HEK293 (cell line): ENCODE data around the gene CBR1.
A peak's percentile ranks its signal among the peaks of the same experiment; 100 is the strongest.
"Not testable (repeated sequence)": the region's sequence is repeated elsewhere in the genome, so short reads cannot be mapped to it uniquely, and the experiment has no call there.

ENCODE experiments used
- CTCF ChIA-PET: fragments of 350-600 bp; formaldehyde crosslinking; extraction: SDS; loops from one replicate; lab custom pipeline; 2021; ENCODE audit warnings: antibody characterized with exemption; lab: Yijun Ruan, JAX
- POLR2A ChIA-PET: fragments of 300-600 bp; formaldehyde crosslinking; extraction: SDS; loops from one replicate; lab custom pipeline; 2020; ENCODE audit warnings: antibody characterized with exemption, inconsistent platforms; lab: Yijun Ruan, JAX
- H3K27ac ChIP-seq: fragments of 200-500 bp; sonication (Bioruptor generic); 2 replicates; pipeline ENCODE4 v1.5.1; 2014; ENCODE audit warnings: low read depth, low read length, control low read depth, inconsistent platforms; ENCODE audit errors: extremely low read depth
- H3K36me3 ChIP-seq, 2 experiments: fragments of 200-500 bp in 1 of 2; sonication (Bioruptor generic) in 1 of 2; 1 replicate in 1 of 2; 2 replicates in 1 of 2; pipeline ENCODE4 v1.5.1; 2014 to 2017; ENCODE audit warnings: inconsistent platforms in 2 of 2, low read length in 2 of 2; ENCODE audit not compliant: control insufficient read depth in 2 of 2, insufficient read depth in 1 of 2
- H3K4me1 ChIP-seq: fragments of 200-500 bp; sonication (Bioruptor generic); 2 replicates; pipeline ENCODE4 v1.5.1; 2014; ENCODE audit warnings: mild to moderate bottlenecking, low read length, inconsistent platforms; ENCODE audit not compliant: control insufficient read depth, insufficient read depth
- H3K4me3 ChIP-seq: 2 replicates; pipeline ENCODE4 v1.5.1; 2011; ENCODE audit warnings: low read depth, mild to moderate bottlenecking, control low read depth, low read length, moderate library complexity
- H3K9me3 ChIP-seq: fragments of 200-500 bp; sonication (Bioruptor generic); 2 replicates; pipeline ENCODE4 v1.5.1; 2014; ENCODE audit warnings: low read depth, low read length, inconsistent platforms; ENCODE audit not compliant: control insufficient read depth, insufficient read depth
- BCL11A ChIP-seq: fragments of 450-650 bp; formaldehyde crosslinking; IDR thresholded peaks from 2 replicates; pipeline ENCODE4 v1.5.1; 2016; ENCODE audit warnings: low read depth, missing biosample characterization, missing genetic modification characterization
- GLIS1 ChIP-seq: fragments of 450-650 bp; formaldehyde crosslinking; IDR thresholded peaks from 2 replicates; pipeline ENCODE4 v1.5.1; 2016; ENCODE audit warnings: missing biosample characterization, missing genetic modification characterization
- KLF8 ChIP-seq: fragments of 450-650 bp; formaldehyde crosslinking; IDR thresholded peaks from 2 replicates; pipeline ENCODE4 v1.5.1; 2016; ENCODE audit warnings: missing biosample characterization, missing genetic modification characterization
- ZFP3 ChIP-seq: fragments of 450-650 bp; formaldehyde crosslinking; IDR thresholded peaks from 2 replicates; pipeline ENCODE4 v1.5.1; 2016; ENCODE audit warnings: low read depth, missing biosample characterization, missing genetic modification characterization
- ZNF169 ChIP-seq: fragments of 450-650 bp; formaldehyde crosslinking; IDR thresholded peaks from 2 replicates; pipeline ENCODE4 v1.5.1; 2016; ENCODE audit warnings: missing biosample characterization, missing genetic modification characterization
- ZNF175 ChIP-seq: fragments of 450-650 bp; formaldehyde crosslinking; IDR thresholded peaks from 2 replicates; pipeline ENCODE4 v1.5.1; 2016; ENCODE audit warnings: missing biosample characterization, missing genetic modification characterization
- ZNF302 ChIP-seq: fragments of 450-650 bp; formaldehyde crosslinking; IDR thresholded peaks from 2 replicates; pipeline ENCODE4 v1.5.1; 2016; ENCODE audit warnings: missing biosample characterization, missing genetic modification characterization, low read depth
- ZNF335 ChIP-seq: fragments of 450-650 bp; formaldehyde crosslinking; conservative IDR thresholded peaks from 2 replicates; pipeline ENCODE4 v1.5.1; 2016; ENCODE audit warnings: missing biosample characterization, missing genetic modification characterization
- ZNF362 ChIP-seq: fragments of 450-650 bp; formaldehyde crosslinking; IDR thresholded peaks from 2 replicates; pipeline ENCODE4 v1.5.1; 2016; ENCODE audit warnings: missing biosample characterization, missing genetic modification characterization
- ZNF394 ChIP-seq: fragments of 450-650 bp; formaldehyde crosslinking; IDR thresholded peaks from 2 replicates; pipeline ENCODE4 v1.5.1; 2016; ENCODE audit warnings: missing biosample characterization, missing genetic modification characterization, mild to moderate bottlenecking, moderate library complexity, borderline replicate concordance
- ZNF423 ChIP-seq: fragments of 450-650 bp; formaldehyde crosslinking; IDR thresholded peaks from 2 replicates; pipeline ENCODE4 v1.5.1; 2016; ENCODE audit warnings: missing biosample characterization, missing genetic modification characterization
- ZNF513 ChIP-seq: fragments of 450-650 bp; IDR thresholded peaks from 2 replicates; pipeline ENCODE4 v1.5.1; 2018; ENCODE audit warnings: missing biosample characterization, missing genetic modification characterization
- ZNF544 ChIP-seq: fragments of 450-650 bp; formaldehyde crosslinking; IDR thresholded peaks from 2 replicates; pipeline ENCODE4 v1.5.0; 2017; ENCODE audit warnings: missing biosample characterization, missing genetic modification characterization
- ZNF558 ChIP-seq: fragments of 450-650 bp; formaldehyde crosslinking; IDR thresholded peaks from 2 replicates; pipeline ENCODE4 v1.5.1; 2016; ENCODE audit warnings: missing biosample characterization, missing genetic modification characterization
- ZNF571 ChIP-seq: fragments of 450-650 bp; formaldehyde crosslinking; IDR thresholded peaks from 2 replicates; pipeline ENCODE4 v1.5.0; 2017; ENCODE audit warnings: missing biosample characterization, missing genetic modification characterization
- ZNF629 ChIP-seq: fragments of 450-650 bp; formaldehyde crosslinking; IDR thresholded peaks from 2 replicates; pipeline ENCODE4 v1.5.1; 2017; ENCODE audit warnings: missing biosample characterization, missing genetic modification characterization
- ZNF837 ChIP-seq: fragments of 450-650 bp; formaldehyde crosslinking; IDR thresholded peaks from 2 replicates; pipeline ENCODE4 v1.5.1; 2016; ENCODE audit warnings: missing biosample characterization, missing genetic modification characterization
- ZSCAN18 ChIP-seq: fragments of 450-650 bp; formaldehyde crosslinking; IDR thresholded peaks from 2 replicates; pipeline ENCODE4 v1.5.1; 2016; ENCODE audit warnings: missing biosample characterization, missing genetic modification characterization
- TF ChIP-seq, protein P1 (sequence below): fragments of 450-650 bp; formaldehyde crosslinking; IDR thresholded peaks from 2 replicates; pipeline ENCODE4 v1.5.1; 2016; ENCODE audit warnings: missing biosample characterization, missing genetic modification characterization

Gene CBR1

DNA sequence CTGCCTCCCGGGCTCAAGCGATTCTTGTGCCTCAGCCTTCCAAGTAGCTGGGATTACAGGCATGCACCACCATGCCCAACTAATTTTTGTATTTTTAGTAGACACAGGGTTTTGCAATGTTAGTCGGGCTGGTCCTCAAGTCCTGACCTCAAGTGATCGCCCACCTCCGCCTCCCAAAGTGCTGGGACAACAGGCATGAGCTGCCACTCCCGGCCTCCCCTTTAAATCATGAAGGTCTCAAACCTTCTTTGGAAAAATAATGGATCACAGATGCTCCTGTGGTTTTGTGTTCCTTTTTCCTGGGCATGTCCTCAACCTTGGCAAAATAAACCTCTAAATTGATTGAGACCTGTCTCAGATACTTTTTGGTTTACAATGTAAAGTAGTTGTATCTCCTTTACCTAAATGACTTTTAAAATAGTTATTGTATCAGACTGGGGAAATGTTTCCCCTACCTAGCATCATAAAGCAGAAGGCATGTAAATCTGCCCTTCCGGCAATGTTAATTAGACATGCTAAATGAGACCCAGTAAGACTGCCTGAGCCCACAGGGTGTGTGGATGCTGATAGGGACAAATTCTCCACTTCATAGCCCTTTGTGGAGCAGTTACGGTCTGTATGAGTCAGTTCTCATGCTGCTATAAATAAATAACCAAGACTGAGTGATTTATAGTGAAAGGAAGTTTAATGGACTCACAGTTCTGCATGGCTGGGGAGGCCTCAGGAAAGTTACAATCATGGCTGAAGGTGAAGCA is 27.8 kb downstream of the CBR1 start (continued):
- TF ChIP-seq ZNF169 = no peak
- no peak for TF ChIP-seq GLIS1 (tag by site-specific recombination)
- no peak for TF ChIP-seq ZNF558 (tag by site-specific recombination)
- TF ChIP-seq ZFP3 = no peak
- TF ChIP-seq ZNF837 (tag by site-specific recombination) = no peak
- TF ChIP-seq ZNF544 = no peak
- no peak for TF ChIP-seq ZNF571 (tag by site-specific recombination)
- TF ChIP-seq ZNF175 (tag by site-specific recombination) = no peak

DNA sequence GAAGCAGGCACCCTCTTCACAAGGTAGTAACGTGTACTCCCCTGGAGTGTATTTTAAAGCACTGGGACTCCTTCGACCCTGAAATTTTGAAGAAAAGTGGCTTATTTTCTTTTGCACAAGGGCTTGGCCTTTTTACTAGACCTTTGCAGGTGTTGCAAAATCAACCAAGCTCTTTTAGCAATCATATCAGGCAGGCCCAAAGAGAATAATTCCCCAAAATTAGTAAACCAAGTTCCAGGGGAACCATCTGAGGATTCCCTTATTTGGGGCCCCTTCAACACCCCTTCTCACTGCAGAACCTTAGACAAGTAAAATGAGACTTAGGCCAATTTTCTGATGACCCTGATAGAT is 28.3 kb downstream of the CBR1 start:
- POLR2A ChIA-PET = no interaction called here
- no peaks in the 10 kb centered on the region for H3K9me3 ChIP-seq
- peaks cover 4% of the 10 kb centered on the region; the same call in 1 of the 2 replicates for H3K4me1 ChIP-seq
- H3K36me3 ChIP-seq = no peaks in the 10 kb centered on the region
- no peak for TF ChIP-seq ZNF423 (tag by site-specific recombination)
- 0 out of 2 replicates have a peak, but pooled peaks have one; percentile 1 for TF ChIP-seq ZNF513 (tag by site-specific recombination)
- no peak overlapping the region for H3K4me3 ChIP-seq
- CTCF ChIA-PET = interaction anchor here (0.7 to 1.5 kb wide), 3 partner anchors 14 to 387 kb away, joined by 3 read pairs; no protein-coding TSS in a partner anchor
- no peak overlapping the region for H3K27ac ChIP-seq

GRCh38 chr21:36099000-36099399 is 29.2 kb downstream of the CBR1 start:
- ChIA-PET POLR2A (no interaction called here), CTCF (interaction anchor here (0.7 to 1.5 kb wide), 3 partner anchors 13 to 388 kb away, joined by 3 read pairs; no protein-coding TSS in a partner anchor)
- peaks cover 4% of the 10 kb centered on the region; the same call in 1 of the 2 replicates for H3K4me1 ChIP-seq
- no peak overlapping the region for H3K27ac ChIP-seq
- no peaks in the 10 kb centered on the region for H3K36me3 ChIP-seq
- TF ChIP-seq BCL11A (tag by site-specific recombination) (no peak), ZSCAN18 (tag by site-specific recombination) (no peak), ZNF335 (tag by site-specific recombination) (no peak), ZNF394 (tag by site-specific recombination) (no peak), ZNF362 (no peak), ZNF629 (no peak), KLF8 (tag by site-specific recombination) (no peak), ZNF302 (tag by site-specific recombination) (no peak), ZNF571 (tag by site-specific recombination) (no peak)
- TF ChIP-seq, protein P1, sequence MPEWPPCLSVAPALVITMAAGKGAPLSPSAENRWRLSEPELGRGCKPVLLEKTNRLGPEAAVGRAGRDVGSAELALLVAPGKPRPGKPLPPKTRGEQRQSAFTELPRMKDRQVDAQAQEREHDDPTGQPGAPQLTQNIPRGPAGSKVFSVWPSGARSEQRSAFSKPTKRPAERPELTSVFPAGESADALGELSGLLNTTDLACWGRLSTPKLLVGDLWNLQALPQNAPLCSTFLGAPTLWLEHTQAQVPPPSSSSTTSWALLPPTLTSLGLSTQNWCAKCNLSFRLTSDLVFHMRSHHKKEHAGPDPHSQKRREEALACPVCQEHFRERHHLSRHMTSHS (tag by site-specific recombination) = no peak
- no peaks in the 10 kb centered on the region for H3K9me3 ChIP-seq
- H3K4me3 ChIP-seq = no peak overlapping the region

DNA sequence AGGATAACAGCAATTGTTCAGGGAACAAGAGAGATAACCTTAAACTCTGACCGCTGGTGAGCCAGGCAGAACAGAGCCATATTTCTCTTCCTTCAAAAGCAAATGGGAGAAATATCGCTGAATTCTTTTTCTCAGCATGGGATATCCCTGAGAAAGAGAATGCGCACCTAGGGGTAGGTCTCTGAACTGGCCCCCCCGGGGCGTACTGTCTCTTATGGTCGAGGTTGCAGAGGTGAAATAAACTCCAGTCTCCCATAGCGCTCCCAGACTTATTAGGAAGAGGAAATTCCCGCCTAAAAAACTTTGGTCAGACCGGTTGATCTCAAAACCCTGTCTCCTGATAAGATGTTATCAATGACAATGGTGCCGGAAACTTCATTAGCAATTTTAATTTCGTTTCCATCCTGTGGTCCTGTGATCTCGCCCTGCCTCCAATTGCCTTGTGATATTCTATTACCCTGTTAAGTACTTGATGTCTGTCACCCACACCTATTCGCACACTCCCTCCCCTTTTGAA is 29.9 kb downstream of the CBR1 start:
- H3K9me3 ChIP-seq, H3K4me1 ChIP-seq, H3K4me3 ChIP-seq, H3K36me3 ChIP-seq, H3K27ac ChIP-seq, CTCF ChIA-PET, POLR2A ChIA-PET: not testable (repeated sequence)
